Neural progenitor cell (in vitro differentiated cells): Measurements from ENCODE around the gene SND1. TPM values are rescaled to one million over a fixed set of nuclear protein-coding genes. Genes with fewer than 3 reads are reported as not detected.

Experiments
- DNase-seq: peaks from one replicate; pipeline ENCODE4 v3.0.0-alpha.2; 2016; ENCODE audit warnings: low spot score
- H2AFZ ChIP-seq: fragments of 200-600 bp; sonication (generic); replicated peaks from 2 replicates; pipeline ENCODE4 v1.6.1; 2016; ENCODE audit warnings: antibody characterized with exemption
- H3F3A ChIP-seq: fragments of 200-600 bp; sonication (generic); 2 replicates; pipeline ENCODE4 v1.6.1; 2016; ENCODE audit warnings: antibody characterized with exemption, low read depth
- H3K27ac ChIP-seq: fragments of 200-600 bp; sonication (generic); 2 replicates; pipeline ENCODE4 v1.5.1; 2016; ENCODE audit warnings: mild to moderate bottlenecking
- H3K27me3 ChIP-seq: fragments of 200-600 bp; sonication (generic); 2 replicates; pipeline ENCODE4 v1.6.1; 2016; ENCODE audit warnings: mild to moderate bottlenecking, moderate library complexity
- H3K36me3 ChIP-seq: fragments of 200-600 bp; sonication (generic); 2 replicates; pipeline ENCODE4 v1.5.1; 2016
- H3K4me1 ChIP-seq: fragments of 200-600 bp; sonication (generic); 2 replicates; pipeline ENCODE4 v1.6.1; 2016; ENCODE audit warnings: mixed run types
- H3K4me2 ChIP-seq: fragments of 200-600 bp; sonication (generic); 2 replicates; pipeline ENCODE4 v1.6.1; 2016
- H3K4me3 ChIP-seq: fragments of 200-600 bp; sonication (generic); 2 replicates; pipeline ENCODE4 v1.5.1; 2016
- H3K79me2 ChIP-seq: fragments of 200-600 bp; sonication (generic); 2 replicates; pipeline ENCODE4 v1.6.1; 2016; ENCODE audit warnings: low read depth
- H3K9ac ChIP-seq: fragments of 200-600 bp; sonication (generic); 2 replicates; pipeline ENCODE4 v1.6.1; 2016
- H3K9me3 ChIP-seq: fragments of 200-600 bp; sonication (generic); 2 replicates; pipeline ENCODE4 v1.5.1; 2016; ENCODE audit warnings: low read depth
- H4K20me1 ChIP-seq: fragments of 200-600 bp; sonication (generic); 2 replicates; pipeline ENCODE4 v1.6.1; 2016; ENCODE audit warnings: low read depth
- H3K27ac Mint-ChIP-seq: 3 replicates; pipeline ENCODE4 v1.8.0; 2021; ENCODE audit warnings: mixed read lengths
- H3K27me3 Mint-ChIP-seq: 2 replicates; pipeline ENCODE4 v1.8.0; 2022; ENCODE audit warnings: low read depth, mild to moderate bottlenecking, inconsistent platforms, moderate library complexity, mixed read lengths; ENCODE audit not compliant: insufficient read depth
- H3K36me3 Mint-ChIP-seq: 3 replicates; pipeline ENCODE4 v1.8.0; 2021; ENCODE audit warnings: mixed read lengths
- H3K4me1 Mint-ChIP-seq: 3 replicates; pipeline ENCODE4 v1.8.0; 2021; ENCODE audit warnings: mixed read lengths
- H3K4me3 Mint-ChIP-seq: 3 replicates; pipeline ENCODE4 v1.8.0; 2021; ENCODE audit warnings: mild to moderate bottlenecking, moderate library complexity, mixed read lengths
- H3K9me3 Mint-ChIP-seq: 3 replicates; pipeline ENCODE4 v1.8.0; 2020; ENCODE audit warnings: mixed read lengths
- EZH2 ChIP-seq: fragments of 200-600 bp; sonication (generic); IDR thresholded peaks from 2 replicates; pipeline ENCODE4 v1.6.1; 2017; ENCODE audit warnings: antibody characterized with exemption, mild to moderate bottlenecking, moderate library complexity
- EZH2phosphoT487 ChIP-seq: fragments of 200-600 bp; sonication (generic); IDR thresholded peaks from 2 replicates; pipeline ENCODE4 v1.6.1; 2017; ENCODE audit warnings: antibody characterized with exemption
- total RNA-seq: library from RNA; depleted of rRNA; stranded (reverse); fragments of >200 nt; gene quantifications from 2 replicates; pipeline ENCODE4 v1.2.3, GENCODE V29; 2015; ENCODE audit warnings: low replicate concordance
- TF ChIP-seq, protein P1 (sequence below): fragments of 200-600 bp; sonication (generic); IDR thresholded peaks from 2 replicates; pipeline ENCODE4 v1.5.1; 2017; ENCODE audit warnings: antibody characterized with exemption, mild to moderate bottlenecking

SND1 gene
- total RNA-seq, 1 donor from 2014 or later, result 154 TPM

DNA sequence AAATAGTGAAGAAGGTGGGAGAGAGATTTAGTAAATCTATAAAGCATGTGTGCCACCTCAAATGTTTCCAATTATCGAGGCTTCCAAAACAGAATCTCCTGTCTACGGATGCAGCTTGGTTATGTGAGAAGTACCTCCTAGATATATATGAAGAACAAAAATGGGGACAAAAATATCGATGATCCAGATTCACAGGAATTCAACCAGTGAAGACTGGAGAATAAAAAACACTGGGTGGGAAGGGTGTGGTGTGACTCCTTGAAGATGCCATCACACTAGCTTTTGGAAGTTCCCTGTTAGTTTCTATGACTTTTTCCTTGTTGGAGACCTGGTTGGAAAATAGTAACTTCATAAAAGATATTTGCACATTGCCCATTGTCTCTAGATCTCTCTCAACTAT, 226.8 kb downstream of the SND1 start:
- TF ChIP-seq, protein P1, sequence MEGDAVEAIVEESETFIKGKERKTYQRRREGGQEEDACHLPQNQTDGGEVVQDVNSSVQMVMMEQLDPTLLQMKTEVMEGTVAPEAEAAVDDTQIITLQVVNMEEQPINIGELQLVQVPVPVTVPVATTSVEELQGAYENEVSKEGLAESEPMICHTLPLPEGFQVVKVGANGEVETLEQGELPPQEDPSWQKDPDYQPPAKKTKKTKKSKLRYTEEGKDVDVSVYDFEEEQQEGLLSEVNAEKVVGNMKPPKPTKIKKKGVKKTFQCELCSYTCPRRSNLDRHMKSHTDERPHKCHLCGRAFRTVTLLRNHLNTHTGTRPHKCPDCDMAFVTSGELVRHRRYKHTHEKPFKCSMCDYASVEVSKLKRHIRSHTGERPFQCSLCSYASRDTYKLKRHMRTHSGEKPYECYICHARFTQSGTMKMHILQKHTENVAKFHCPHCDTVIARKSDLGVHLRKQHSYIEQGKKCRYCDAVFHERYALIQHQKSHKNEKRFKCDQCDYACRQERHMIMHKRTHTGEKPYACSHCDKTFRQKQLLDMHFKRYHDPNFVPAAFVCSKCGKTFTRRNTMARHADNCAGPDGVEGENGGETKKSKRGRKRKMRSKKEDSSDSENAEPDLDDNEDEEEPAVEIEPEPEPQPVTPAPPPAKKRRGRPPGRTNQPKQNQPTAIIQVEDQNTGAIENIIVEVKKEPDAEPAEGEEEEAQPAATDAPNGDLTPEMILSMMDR, result no peak
- TF ChIP-seq EZH2phosphoT487 (no peak), EZH2 (no peak)
- Histone ChIP-seq H3K27me3 (no peaks in the 10 kb centered on the region), H3K79me2 (peaks cover 18% of the 10 kb centered on the region)

DNA sequence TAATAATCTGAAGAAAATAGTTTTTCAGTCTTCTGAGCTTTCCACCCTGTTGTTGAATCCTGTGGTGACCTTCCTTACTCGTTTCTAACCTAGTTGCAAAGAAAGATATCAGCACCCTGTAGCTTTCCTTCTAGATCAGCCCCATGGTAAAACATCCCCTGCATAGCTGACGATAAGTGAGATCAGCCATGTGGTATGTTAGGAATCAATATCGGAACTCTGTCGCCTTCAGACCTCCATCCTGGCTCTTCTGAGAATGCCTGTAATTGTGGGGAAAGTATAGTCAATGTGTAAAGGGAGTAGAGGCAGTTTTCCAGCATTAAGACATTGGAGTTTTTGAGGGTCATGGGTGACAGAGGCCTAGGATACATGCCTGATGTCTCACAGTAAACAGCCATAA, 227.4 kb downstream of the SND1 start:
- Histone ChIP-seq H3K9me3 (no peaks in the 10 kb centered on the region), H3K27ac (no peak overlapping the region), H3K4me2 (no peak overlapping the region), H3K4me1 (peaks cover 28% of the 10 kb centered on the region), H3K4me3 (no peak overlapping the region), H4K20me1 (peaks cover 8% of the 10 kb centered on the region), H3K9ac (no peak overlapping the region), H3K36me3 (no peaks in the 10 kb centered on the region), H3K79me2 (peaks cover 18% of the 10 kb centered on the region), H3K27me3 (no peaks in the 10 kb centered on the region), H3F3A (no peaks in the 10 kb centered on the region), H2AFZ (no peak overlapping the region)
- H3K27me3 Mint-ChIP-seq, result no peaks in the 10 kb centered on the region
- DNase-seq, result no peak
- no peak overlapping the region for H3K27ac Mint-ChIP-seq
- no peak for TF ChIP-seq EZH2
- TF ChIP-seq EZH2phosphoT487, result no peak
- TF ChIP-seq, protein P1, result no peak
- no peaks in the 10 kb centered on the region for H3K9me3 Mint-ChIP-seq
- H3K4me3 Mint-ChIP-seq, result no peak overlapping the region
- no peaks in the 10 kb centered on the region for H3K36me3 Mint-ChIP-seq
- H3K4me1 Mint-ChIP-seq, result peaks cover 19% of the 10 kb centered on the region

More for the DNA sequence above, 226.8 kb downstream of the SND1 start:
- peaks cover 8% of the 10 kb centered on the region for H4K20me1 ChIP-seq
- no peak overlapping the region for H3K27ac ChIP-seq
- H3K4me1 ChIP-seq, result peaks cover 28% of the 10 kb centered on the region
- Mint-ChIP-seq H3K27ac (no peak overlapping the region), H3K9me3 (no peaks in the 10 kb centered on the region), H3K27me3 (no peaks in the 10 kb centered on the region), H3K4me3 (no peak overlapping the region), H3K4me1 (peaks cover 19% of the 10 kb centered on the region), H3K36me3 (no peaks in the 10 kb centered on the region)
- H3K9ac ChIP-seq, result no peak overlapping the region
- no peak overlapping the region for H3K4me2 ChIP-seq
- H3K9me3 ChIP-seq, result no peaks in the 10 kb centered on the region
- H3K36me3 ChIP-seq, result no peaks in the 10 kb centered on the region
- H2AFZ ChIP-seq, result no peak overlapping the region
- no peaks in the 10 kb centered on the region for H3F3A ChIP-seq
- H3K4me3 ChIP-seq, result no peak overlapping the region
- no peak for DNase-seq

DNA sequence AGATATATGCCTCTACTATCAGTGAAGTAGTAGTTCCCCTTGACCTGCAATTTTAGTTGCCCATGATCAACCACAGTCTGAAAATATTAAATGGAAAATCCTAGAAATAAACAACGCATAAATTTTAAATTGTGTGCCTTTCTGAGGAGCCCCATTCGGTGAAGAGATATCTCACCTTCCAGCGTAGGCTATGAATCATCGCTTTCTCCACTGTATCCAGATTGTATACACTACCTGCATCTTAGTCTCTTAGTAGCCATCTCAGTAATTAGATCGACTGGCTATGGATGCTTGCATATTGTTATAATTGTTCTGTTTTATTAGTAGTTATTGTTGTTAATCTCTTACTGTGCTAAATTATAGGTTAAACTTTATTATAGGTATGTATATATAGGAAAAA, 227.9 kb downstream of the SND1 start:
- peaks cover 8% of the 10 kb centered on the region for H4K20me1 ChIP-seq
- DNase-seq, result no peak
- no peak overlapping the region for H2AFZ ChIP-seq
- H3K4me3 ChIP-seq, result no peak overlapping the region
- H3K27ac Mint-ChIP-seq, result no peak overlapping the region
- no peak overlapping the region for H3K9ac ChIP-seq
- H3K27me3 Mint-ChIP-seq, result no peaks in the 10 kb centered on the region
- H3K36me3 ChIP-seq, result no peaks in the 10 kb centered on the region
- H3F3A ChIP-seq, result no peaks in the 10 kb centered on the region
- H3K4me3 Mint-ChIP-seq, result no peak overlapping the region
- H3K4me2 ChIP-seq, result no peak overlapping the region
- no peaks in the 10 kb centered on the region for H3K36me3 Mint-ChIP-seq
- no peaks in the 10 kb centered on the region for H3K9me3 ChIP-seq
- no peak for TF ChIP-seq EZH2
- TF ChIP-seq EZH2phosphoT487, result no peak
- TF ChIP-seq, protein P1, result no peak
- no peaks in the 10 kb centered on the region for H3K27me3 ChIP-seq
- peaks cover 28% of the 10 kb centered on the region for H3K4me1 ChIP-seq
- H3K27ac ChIP-seq, result no peak overlapping the region
- peaks cover 21% of the 10 kb centered on the region for H3K4me1 Mint-ChIP-seq
- peaks cover 18% of the 10 kb centered on the region for H3K79me2 ChIP-seq
- no peaks in the 10 kb centered on the region for H3K9me3 Mint-ChIP-seq
